OCI-LY3 (cell line): ENCODE data around the gene NOC3L.

Experiments
- CTCF ChIP-seq: fragments of 200-600, 300-600 bp; sonication (generic); IDR thresholded peaks from 2 replicates; pipeline ENCODE4 v1.5.1; 2014; ENCODE audit warnings: antibody characterized with exemption, low read length, low read depth
- EZH2phosphoT487 ChIP-seq: fragments of 200-600 bp; shearing (Covaris generic); IDR thresholded peaks from 2 replicates; pipeline ENCODE4 v1.6.1; 2018; ENCODE audit warnings: antibody characterized with exemption, mixed run types, low read depth

- TF ChIP-seq CTCF = no peak
- no peak for TF ChIP-seq EZH2phosphoT487
Observed at GRCh38 chr10:94402204-94402842, 39.6 kb upstream of the NOC3L start, which contains the start of gene TBC1D12.
